ENCODE measurements around the gene PROK1. TPM values are rescaled to one million over a fixed set of nuclear protein-coding genes. Genes with fewer than 3 reads are reported as not detected.
A peak's percentile ranks its signal among the peaks of the same experiment; 100 is the strongest.

Gene PROK1
- total RNA-seq, 2 experiments from 2014 or later, result not detected

DNA sequence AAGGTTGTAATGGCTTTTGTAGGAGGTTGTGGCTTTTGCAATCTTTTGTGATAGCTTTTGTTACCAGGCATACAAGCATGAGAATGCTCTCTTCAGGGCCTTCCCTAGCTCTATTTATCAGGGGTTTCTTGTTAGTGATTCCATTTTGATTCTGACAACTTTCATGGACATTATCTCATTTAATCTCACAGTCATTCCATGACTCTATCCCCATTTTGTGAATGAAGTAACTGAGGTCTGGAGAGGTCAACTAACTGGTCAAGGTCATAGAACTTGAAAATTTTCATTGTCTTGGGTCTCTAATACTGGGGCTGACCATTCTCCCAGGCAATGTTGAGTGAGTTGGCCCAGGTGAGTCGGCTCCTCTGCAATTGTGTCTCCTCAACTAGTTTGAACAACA lies 32.2 kb upstream of the PROK1 start:
- Mint-ChIP-seq H3K4me3 (no peak overlapping the region), H3K27me3 (peaks cover 2% of the 10 kb centered on the region), H3K36me3 (ENCODE audit: low read depth) (no peaks in the 10 kb centered on the region), H3K27ac (no peak overlapping the region), H3K9me3 (no peaks in the 10 kb centered on the region), H3K4me1 (ENCODE audit: low read depth) (no peaks in the 10 kb centered on the region)
- ChIA-PET POLR2A (no interaction called here), CTCF (no interaction called here)
- Histone ChIP-seq H3K4me1 (ENCODE audit: insufficient read depth, low read length) (no peaks in the 10 kb centered on the region), H3K9me3 (ENCODE audit: control insufficient read depth in 1 of 2, insufficient read depth in 1 of 2, low read length in 2 of 2) (no peaks in the 10 kb centered on the region), H3K36me3 (ENCODE audit: insufficient read depth, low read length) (no peaks in the 10 kb centered on the region), H3K27ac (ENCODE audit: low read depth in 1 of 2, low read length in 2 of 2) (no peak overlapping the region), H3K4me3 (ENCODE audit: low read length) (no peak overlapping the region), H3K27me3 (ENCODE audit: control insufficient read depth in 1 of 2, insufficient read depth in 2 of 2, low read length in 2 of 2) (no peaks in the 10 kb centered on the region)
- no peak for DNase-seq
- intact Hi-C loops (cut with DNase I, micrococcal nuclease), result loop anchor here in 1 of 2 experiments (10.0 kb wide), 1 partner anchor 366 kb away; no protein-coding TSS in a partner anchor
- ATAC-seq (ENCODE audit: poor library complexity), result no peak
- TF ChIP-seq, protein P1, sequence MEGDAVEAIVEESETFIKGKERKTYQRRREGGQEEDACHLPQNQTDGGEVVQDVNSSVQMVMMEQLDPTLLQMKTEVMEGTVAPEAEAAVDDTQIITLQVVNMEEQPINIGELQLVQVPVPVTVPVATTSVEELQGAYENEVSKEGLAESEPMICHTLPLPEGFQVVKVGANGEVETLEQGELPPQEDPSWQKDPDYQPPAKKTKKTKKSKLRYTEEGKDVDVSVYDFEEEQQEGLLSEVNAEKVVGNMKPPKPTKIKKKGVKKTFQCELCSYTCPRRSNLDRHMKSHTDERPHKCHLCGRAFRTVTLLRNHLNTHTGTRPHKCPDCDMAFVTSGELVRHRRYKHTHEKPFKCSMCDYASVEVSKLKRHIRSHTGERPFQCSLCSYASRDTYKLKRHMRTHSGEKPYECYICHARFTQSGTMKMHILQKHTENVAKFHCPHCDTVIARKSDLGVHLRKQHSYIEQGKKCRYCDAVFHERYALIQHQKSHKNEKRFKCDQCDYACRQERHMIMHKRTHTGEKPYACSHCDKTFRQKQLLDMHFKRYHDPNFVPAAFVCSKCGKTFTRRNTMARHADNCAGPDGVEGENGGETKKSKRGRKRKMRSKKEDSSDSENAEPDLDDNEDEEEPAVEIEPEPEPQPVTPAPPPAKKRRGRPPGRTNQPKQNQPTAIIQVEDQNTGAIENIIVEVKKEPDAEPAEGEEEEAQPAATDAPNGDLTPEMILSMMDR (IDR thresholded peaks at IDR 0.05), result no peak

DNA sequence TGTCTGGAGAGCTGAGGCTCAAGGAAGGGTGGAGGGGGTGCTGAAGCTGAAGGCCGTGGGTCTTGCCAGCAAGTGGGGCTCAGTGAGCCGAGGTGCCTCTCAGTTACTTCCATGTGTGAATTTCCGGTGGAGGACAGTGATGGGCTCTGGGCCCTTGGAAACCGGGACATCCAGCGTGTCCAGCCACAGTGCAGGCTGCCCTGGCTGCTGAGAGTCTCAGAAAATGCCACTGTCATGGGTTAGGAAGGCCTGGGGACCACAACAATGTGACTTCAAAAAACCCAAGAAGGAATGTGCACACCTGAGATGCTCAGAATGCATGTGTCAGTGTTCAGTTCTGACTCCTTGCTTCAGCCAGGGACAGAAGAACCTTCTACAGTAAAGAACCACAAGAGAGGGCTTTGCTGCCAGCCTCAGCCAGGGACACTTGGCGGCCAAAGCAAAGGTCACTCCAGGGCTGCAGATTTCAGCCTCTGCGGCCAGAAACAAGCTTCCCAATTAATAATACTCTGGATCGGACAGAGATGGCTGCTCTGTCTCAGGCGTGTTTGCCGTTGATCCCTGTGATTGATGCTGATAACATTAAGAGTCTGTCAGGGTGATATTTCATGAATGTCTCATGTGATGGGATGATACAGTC lies 30.8 kb upstream of the PROK1 start:
- Histone ChIP-seq H3K27ac (ENCODE audit: low read depth in 1 of 2, low read length in 2 of 2) (no peak overlapping the region), H3K4me1 (ENCODE audit: insufficient read depth, low read length) (no peaks in the 10 kb centered on the region), H3K36me3 (ENCODE audit: insufficient read depth, low read length) (no peaks in the 10 kb centered on the region), H3K9me3 (ENCODE audit: control insufficient read depth in 1 of 2, insufficient read depth in 1 of 2, low read length in 2 of 2) (no peaks in the 10 kb centered on the region), H3K4me3 (ENCODE audit: low read length) (no peak overlapping the region), H3K27me3 (ENCODE audit: control insufficient read depth in 1 of 2, insufficient read depth in 2 of 2, low read length in 2 of 2) (no peaks in the 10 kb centered on the region)
- H3K27me3 Mint-ChIP-seq, result peaks cover 6% of the 10 kb centered on the region
- no peak overlapping the region for H3K27ac Mint-ChIP-seq
- no peaks in the 10 kb centered on the region for H3K4me1 Mint-ChIP-seq (ENCODE audit: low read depth)
- intact Hi-C loops (cut with DNase I, micrococcal nuclease), result no loop called here
- no peaks in the 10 kb centered on the region for H3K9me3 Mint-ChIP-seq
- CTCF ChIA-PET, result no interaction called here
- DNase-seq (no peak), ATAC-seq (ENCODE audit: poor library complexity) (no peak)
- TF ChIP-seq, protein P1 (IDR thresholded peaks at IDR 0.05), result no peak
- POLR2A ChIA-PET, result no interaction called here
- H3K4me3 Mint-ChIP-seq, result no peak overlapping the region
- no peaks in the 10 kb centered on the region for H3K36me3 Mint-ChIP-seq (ENCODE audit: low read depth)

DNA sequence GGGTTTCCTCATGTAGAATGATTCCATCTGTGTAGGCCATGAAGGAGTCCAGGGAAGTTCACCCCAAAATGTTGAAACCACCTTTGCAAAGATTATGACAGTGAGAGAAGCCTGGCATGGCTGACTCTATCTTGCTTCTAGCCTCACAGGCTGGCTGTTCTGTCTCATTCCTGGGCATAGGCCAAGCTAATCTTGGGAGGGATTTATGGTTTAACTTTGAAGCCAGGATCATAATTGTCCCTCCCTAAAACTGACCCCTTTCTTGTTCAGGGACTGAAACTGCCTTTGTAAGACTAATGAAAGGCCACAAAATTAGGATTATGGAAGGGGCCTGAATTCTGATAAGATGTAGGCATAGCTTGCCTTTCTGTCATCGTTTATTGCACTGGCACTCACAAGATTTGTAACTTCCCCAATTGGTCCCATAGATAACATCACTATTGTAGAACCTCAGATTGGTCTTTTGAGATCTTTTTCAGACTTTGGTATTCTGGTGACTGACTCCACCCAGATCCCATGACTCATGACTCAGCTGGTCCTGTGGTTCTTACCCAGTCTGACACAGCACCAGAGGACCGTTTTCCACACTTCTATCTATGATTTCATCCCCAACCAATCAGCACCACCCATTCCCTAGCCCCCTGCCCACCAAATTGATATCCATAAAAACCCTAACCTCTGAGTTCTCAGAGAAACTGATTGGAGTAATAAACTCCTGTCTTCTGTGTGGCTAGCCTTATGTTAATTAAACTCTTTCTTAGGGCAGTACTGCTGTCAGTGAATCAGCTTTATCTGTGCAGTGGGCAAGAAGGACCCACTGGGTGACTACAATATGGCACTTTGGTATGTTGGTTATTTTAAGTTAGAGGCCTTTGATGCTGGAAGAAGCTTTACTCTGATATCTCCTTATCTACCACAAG lies 29.8 kb upstream of the PROK1 start:
- Histone ChIP-seq H3K9me3 (ENCODE audit: control insufficient read depth in 1 of 2, insufficient read depth in 1 of 2, low read length in 2 of 2) (no peaks in the 10 kb centered on the region), H3K27ac (ENCODE audit: low read depth in 1 of 2, low read length in 2 of 2) (no peak overlapping the region), H3K4me3 (ENCODE audit: low read length) (no peak overlapping the region), H3K27me3 (ENCODE audit: control insufficient read depth in 1 of 2, insufficient read depth in 2 of 2, low read length in 2 of 2) (peaks cover 0 to 3% of the 10 kb centered on the region in 2 experiments), H3K36me3 (ENCODE audit: insufficient read depth, low read length) (no peaks in the 10 kb centered on the region), H3K4me1 (ENCODE audit: insufficient read depth, low read length) (no peaks in the 10 kb centered on the region)
- POLR2A ChIA-PET, result no interaction called here
- H3K4me1 Mint-ChIP-seq (ENCODE audit: low read depth), result no peaks in the 10 kb centered on the region
- TF ChIP-seq, protein P1 (IDR thresholded peaks at IDR 0.05), result no peak
- H3K4me3 Mint-ChIP-seq, result no peak overlapping the region
- no peaks in the 10 kb centered on the region for H3K36me3 Mint-ChIP-seq (ENCODE audit: low read depth)
- H3K27me3 Mint-ChIP-seq, result peaks cover 6% of the 10 kb centered on the region
- ATAC-seq (ENCODE audit: poor library complexity), result no peak
- no peaks in the 10 kb centered on the region for H3K9me3 Mint-ChIP-seq
- CTCF ChIA-PET, result interaction anchor here (1.2 kb wide), 1 partner anchor 39 kb away, joined by 5 read pairs; no protein-coding TSS in a partner anchor
- DNase-seq, result peak in 2 of 14 experiments; percentile 53 to 56
- H3K27ac Mint-ChIP-seq, result no peak overlapping the region
- intact Hi-C loops (cut with DNase I, micrococcal nuclease), result no loop called here

All from CD4-positive, alpha-beta T cell (primary cell).